GM21723 (cell line): Measurements from ENCODE around the gene MAOB.
"Not testable (repeated sequence)": the region's sequence is repeated elsewhere in the genome, so short reads cannot be mapped to it uniquely, and the experiment has no call there.

Experiments
- ATAC-seq: cut with Tn5 transposase; IDR thresholded peaks from one replicate; pipeline ENCODE4 v1.9.1; 2021; ENCODE audit warnings: mild to moderate bottlenecking, moderate library complexity; ENCODE audit not compliant: unreplicated experiment

Gene MAOB

GRCh38 chrX:43785930-43786591 is 96.2 kb downstream of the MAOB start:
- ATAC-seq = no peak

- ATAC-seq = no peak
Observed at GRCh38 chrX:43758044-43758443, 124.2 kb downstream of the MAOB start.

GRCh38 chrX:43756076-43756475 is 126.2 kb downstream of the MAOB start:
- ATAC-seq = no peak

- ATAC-seq = no peak
Observed at GRCh38 chrX:43753637-43754036, 128.6 kb downstream of the MAOB start.

GRCh38 chrX:43750248-43750676 is 132.0 kb downstream of the MAOB start:
- ATAC-seq = peak; percentile 80

GRCh38 chrX:43747476-43747875 is 134.8 kb downstream of the MAOB start:
- ATAC-seq = no peak

- ATAC-seq = no peak
Observed at GRCh38 chrX:43745938-43746721, 136.1 kb downstream of the MAOB start.

- no peak for ATAC-seq
Observed at GRCh38 chrX:43744284-43744683, 138.0 kb downstream of the MAOB start.

- ATAC-seq = no peak
Observed at GRCh38 chrX:43743100-43743822, 139.0 kb downstream of the MAOB start.

GRCh38 chrX:43741843-43742573 is 140.2 kb downstream of the MAOB start:
- ATAC-seq = no peak

GRCh38 chrX:43735957-43736356 is 146.3 kb downstream of the MAOB start:
- no peak for ATAC-seq

- ATAC-seq = no peak
Observed at GRCh38 chrX:43735534-43735933, 146.7 kb downstream of the MAOB start.

GRCh38 chrX:43734444-43734843 is 147.8 kb downstream of the MAOB start:
- ATAC-seq = no peak

- no peak for ATAC-seq
Observed at GRCh38 chrX:43733699-43734098, 148.6 kb downstream of the MAOB start.

GRCh38 chrX:43731086-43731485 is 151.2 kb downstream of the MAOB start:
- ATAC-seq = no peak

GRCh38 chrX:43728966-43729365 is 153.3 kb downstream of the MAOB start:
- ATAC-seq = no peak

- no peak for ATAC-seq
Observed at GRCh38 chrX:43728002-43728401, 154.2 kb downstream of the MAOB start.

- ATAC-seq = not testable (repeated sequence)
Observed at GRCh38 chrX:43727254-43727653, 155.0 kb downstream of the MAOB start.

GRCh38 chrX:43725227-43725626 is 157.0 kb downstream of the MAOB start:
- ATAC-seq = not testable (repeated sequence)

GRCh38 chrX:43720961-43721360 is 161.3 kb downstream of the MAOB start:
- ATAC-seq = no peak

GRCh38 chrX:43720082-43720481 is 162.2 kb downstream of the MAOB start:
- no peak for ATAC-seq
